Panc1 (cell line): Measurements from ENCODE around the gene KDM1B. TPM values are rescaled to one million over a fixed set of nuclear protein-coding genes. Genes with fewer than 3 reads are reported as not detected.

Experiments used
- ATAC-seq: fragments of 200-7000 bp; cut with Tn5 transposase; 2 replicates; pipeline ENCODE4 v1.9.1; 2020; ENCODE audit warnings: mild to moderate bottlenecking, moderate library complexity
- BruUV-seq: library from RNA; stranded (reverse); fragments of 400-500 nt; replicated peaks from 2 replicates; lab custom pipeline; 2021; lab: Mats Ljungman, UMichigan
- CTCF ChIA-PET: fragments of 300-600 bp; sonication (Branson Sonifier 250); formaldehyde crosslinking; loops from one replicate; lab custom pipeline; 2022; ENCODE audit warnings: antibody characterized with exemption; lab: Charles Lee
- POLR2A ChIA-PET: fragments of 300-600 bp; sonication (Branson Sonifier 250); formaldehyde crosslinking; loops from one replicate; lab custom pipeline; 2022; ENCODE audit warnings: antibody characterized with exemption; lab: Charles Lee
- DNase-seq: peaks from one replicate; pipeline ENCODE4 v3.0.0-alpha.2; 2010; ENCODE audit warnings: low read depth, low spot score
- H3K27ac ChIP-seq: 2 replicates; pipeline ENCODE4 v1.5.1; 2011; ENCODE audit warnings: mild to moderate bottlenecking, low read length, inconsistent platforms
- H3K27me3 ChIP-seq: fragments of 200-500 bp; sonication (Bioruptor generic); 2 replicates; pipeline ENCODE4 v1.6.0; 2014; ENCODE audit warnings: low read length, inconsistent platforms; ENCODE audit not compliant: control insufficient read depth, insufficient read depth
- H3K36me3 ChIP-seq: fragments of 200-500 bp; sonication (Bioruptor generic); 2 replicates; pipeline ENCODE4 v1.5.1; 2014; ENCODE audit warnings: inconsistent platforms, mild to moderate bottlenecking, low read length, moderate library complexity; ENCODE audit not compliant: control insufficient read depth, insufficient read depth
- H3K4me1 ChIP-seq: 2 replicates; pipeline ENCODE4 v1.5.1; 2011; ENCODE audit warnings: inconsistent platforms, mild to moderate bottlenecking, low read length, moderate library complexity; ENCODE audit not compliant: control insufficient read depth, insufficient read depth
- H3K4me3 ChIP-seq, 2 experiments: 2 replicates each; pipeline ENCODE4 v1.5.1; 2011 to 2012; ENCODE audit warnings: low read depth in 2 of 2, low read length in 2 of 2, mild to moderate bottlenecking in 2 of 2, inconsistent platforms in 1 of 2, moderate library complexity in 1 of 2
- H3K9me3 ChIP-seq: fragments of 200-500 bp; sonication (Bioruptor generic); 2 replicates; pipeline ENCODE4 v1.5.1; 2014; ENCODE audit warnings: low read depth, mild to moderate bottlenecking, inconsistent platforms, low read length, moderate library complexity; ENCODE audit not compliant: control insufficient read depth, insufficient read depth
- CTCF ChIP-seq: fragments of 450-650 bp; IDR thresholded peaks from 2 replicates; pipeline ENCODE4 v1.5.1; 2017; ENCODE audit warnings: mild to moderate bottlenecking
- POLR2AphosphoS5 ChIP-seq: IDR thresholded peaks from 2 replicates; pipeline ENCODE4 v1.6.1; 2012; ENCODE audit warnings: mild to moderate bottlenecking, low read depth, low read length, moderate library complexity
- REST ChIP-seq, 2 experiments: IDR thresholded peaks; 2 replicates each; pipeline ENCODE4 v1.6.1; 2011 to 2012; ENCODE audit warnings: low read depth in 2 of 2, control low read depth in 1 of 2, low read length in 1 of 2, mild to moderate bottlenecking in 1 of 2, moderate library complexity in 1 of 2; ENCODE audit not compliant: insufficient read depth in 1 of 2
- SIN3A ChIP-seq: IDR thresholded peaks from 2 replicates; pipeline ENCODE4 v1.6.1; 2012; ENCODE audit warnings: low read depth, mild to moderate bottlenecking, low read length, moderate library complexity, borderline replicate concordance; ENCODE audit not compliant: insufficient read depth
- TCF7L2 ChIP-seq: IDR thresholded peaks from 2 replicates; pipeline ENCODE4 v1.6.1; 2011; ENCODE audit warnings: mild to moderate bottlenecking, low read depth, low read length, inconsistent platforms
- in situ Hi-C: cut with HindIII; loops from 2 replicates; pipeline ENCODE4 v1.10.0; 2016; ENCODE audit warnings: low sequenced_read_pairs, low pct_unique_long_range_greater_than_20kb
- intact Hi-C: fragments of 100-400 bp; cut with micrococcal nuclease; formaldehyde crosslinking; loops from one replicate; pipeline ENCODE4 v1.10.0; 2022; ENCODE audit not compliant: unreplicated experiment
- total RNA-seq: library from RNA; stranded (reverse); gene quantifications from one replicate; pipeline ENCODE4 v1.2.1, GENCODE V29; 2021; ENCODE audit not compliant: unreplicated experiment

KDM1B gene
- total RNA-seq, 1 experiment from 2014 or later = 27.1 TPM

GRCh38 chr6:18264923-18265377 lies 109.7 kb downstream of the KDM1B start:
- Histone ChIP-seq H3K4me1 (peaks cover 16% of the 10 kb centered on the region), H3K27me3 (no peaks in the 10 kb centered on the region), H3K36me3 (peaks cover 3% of the 10 kb centered on the region; the same call in 1 of the 2 replicates), H3K9me3 (peaks cover 5% of the 10 kb centered on the region; the same call in 1 of the 2 replicates), H3K27ac (peak overlapping the region; percentile 94), H3K4me3 (peak overlapping the region; percentile 64 to 93)
- DNase-seq = no peak
- no peak for ATAC-seq
- TF ChIP-seq REST (IDR thresholded peaks at IDR 0.05; ENCODE audit: insufficient read depth in 1 of 2, low read depth in 2 of 2, low read length in 1 of 2) (no peak), POLR2AphosphoS5 (0 out of 2 replicates have a peak, but pooled peaks have one; percentile 2), CTCF (peak; percentile 54)
- intact Hi-C loops (no loop called here), in situ Hi-C loops (no loop called here)
- CTCF ChIA-PET = no interaction called here
- POLR2A ChIA-PET = interaction anchor here (0.6 kb wide), 1 partner anchor 17 kb away, joined by 4 read pairs; no protein-coding TSS in a partner anchor
- BruUV-seq = TSS peak; percentile 82

- ChIA-PET CTCF (no interaction called here), POLR2A (interaction anchor here (0.6 kb wide), 1 partner anchor 16 kb away, joined by 8 read pairs; no protein-coding TSS in a partner anchor)
- H3K27ac ChIP-seq = peak overlapping the region; percentile 94
- no peak for DNase-seq
- H3K4me1 ChIP-seq = peaks cover 6% of the 10 kb centered on the region
- peaks cover 3% of the 10 kb centered on the region; the same call in 1 of the 2 replicates for H3K36me3 ChIP-seq
- in situ Hi-C loops (no loop called here), intact Hi-C loops (no loop called here)
- TF ChIP-seq POLR2AphosphoS5 = no peak
- no peak for TF ChIP-seq SIN3A
- TF ChIP-seq TCF7L2 = no peak
- no peak for TF ChIP-seq CTCF
- TF ChIP-seq REST (IDR thresholded peaks at IDR 0.05; ENCODE audit: insufficient read depth in 1 of 2, low read depth in 2 of 2, low read length in 1 of 2) = no peak
- no TSS peak for BruUV-seq
- H3K4me3 ChIP-seq = no peak overlapping the region
- no peaks in the 10 kb centered on the region for H3K27me3 ChIP-seq
- ATAC-seq = no peak
- peaks cover 5% of the 10 kb centered on the region; the same call in 1 of the 2 replicates for H3K9me3 ChIP-seq
These were observed 110.7 kb downstream of the KDM1B start for GRCh38 chr6:18265787-18266522.
